Measurements from ENCODE around the gene PTPRN.

DNA sequence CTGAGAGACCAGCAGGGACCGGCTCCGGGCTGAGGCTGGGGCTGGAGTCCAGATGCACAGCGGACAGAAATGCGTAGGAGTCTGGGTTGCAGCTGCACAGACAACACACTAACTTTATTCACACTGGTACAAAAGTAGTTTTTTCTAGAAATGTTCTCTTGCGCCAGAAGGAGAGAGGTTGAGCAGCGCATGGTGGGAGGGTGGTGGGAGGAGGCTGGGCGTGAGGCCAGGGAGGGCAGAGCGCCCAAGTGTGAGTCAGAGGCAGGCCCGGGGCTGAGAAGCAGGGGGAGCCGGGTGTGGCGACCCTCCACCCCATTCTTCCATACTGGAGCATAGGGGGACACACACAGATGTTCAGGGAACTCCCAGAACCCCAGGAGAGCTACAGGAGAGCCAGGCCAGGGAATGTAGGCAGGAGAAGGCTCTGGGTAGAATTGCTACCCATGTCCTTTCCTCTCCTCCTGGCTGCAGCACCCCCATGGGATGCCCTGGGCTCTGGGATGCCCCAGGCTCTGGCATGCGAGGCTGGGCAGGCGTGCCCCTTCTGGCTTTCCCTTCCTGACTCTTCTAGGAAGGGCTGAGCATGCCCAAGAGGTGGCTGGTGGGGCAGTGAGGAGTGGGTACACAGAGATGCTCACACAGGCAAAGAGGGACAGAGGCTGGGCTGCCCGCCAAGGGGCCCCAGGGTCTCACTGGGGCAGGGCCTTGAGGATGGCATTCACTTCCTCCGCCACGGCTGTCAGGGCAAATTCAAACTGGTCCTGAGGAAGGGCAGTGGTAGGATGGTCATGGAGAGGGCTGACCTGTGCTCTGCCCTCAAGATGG, 19.5 kb downstream of the PTPRN start:
- TF ChIP-seq, protein P1, sequence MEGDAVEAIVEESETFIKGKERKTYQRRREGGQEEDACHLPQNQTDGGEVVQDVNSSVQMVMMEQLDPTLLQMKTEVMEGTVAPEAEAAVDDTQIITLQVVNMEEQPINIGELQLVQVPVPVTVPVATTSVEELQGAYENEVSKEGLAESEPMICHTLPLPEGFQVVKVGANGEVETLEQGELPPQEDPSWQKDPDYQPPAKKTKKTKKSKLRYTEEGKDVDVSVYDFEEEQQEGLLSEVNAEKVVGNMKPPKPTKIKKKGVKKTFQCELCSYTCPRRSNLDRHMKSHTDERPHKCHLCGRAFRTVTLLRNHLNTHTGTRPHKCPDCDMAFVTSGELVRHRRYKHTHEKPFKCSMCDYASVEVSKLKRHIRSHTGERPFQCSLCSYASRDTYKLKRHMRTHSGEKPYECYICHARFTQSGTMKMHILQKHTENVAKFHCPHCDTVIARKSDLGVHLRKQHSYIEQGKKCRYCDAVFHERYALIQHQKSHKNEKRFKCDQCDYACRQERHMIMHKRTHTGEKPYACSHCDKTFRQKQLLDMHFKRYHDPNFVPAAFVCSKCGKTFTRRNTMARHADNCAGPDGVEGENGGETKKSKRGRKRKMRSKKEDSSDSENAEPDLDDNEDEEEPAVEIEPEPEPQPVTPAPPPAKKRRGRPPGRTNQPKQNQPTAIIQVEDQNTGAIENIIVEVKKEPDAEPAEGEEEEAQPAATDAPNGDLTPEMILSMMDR (conservative IDR thresholded peaks at IDR 0.05; ENCODE audit: low read depth in 2 of 2), result no peak
- no peak for TF ChIP-seq JUNB (IDR thresholded peaks at IDR 0.05; ENCODE audit: unreplicated experiment)
- TF ChIP-seq, protein P2, sequence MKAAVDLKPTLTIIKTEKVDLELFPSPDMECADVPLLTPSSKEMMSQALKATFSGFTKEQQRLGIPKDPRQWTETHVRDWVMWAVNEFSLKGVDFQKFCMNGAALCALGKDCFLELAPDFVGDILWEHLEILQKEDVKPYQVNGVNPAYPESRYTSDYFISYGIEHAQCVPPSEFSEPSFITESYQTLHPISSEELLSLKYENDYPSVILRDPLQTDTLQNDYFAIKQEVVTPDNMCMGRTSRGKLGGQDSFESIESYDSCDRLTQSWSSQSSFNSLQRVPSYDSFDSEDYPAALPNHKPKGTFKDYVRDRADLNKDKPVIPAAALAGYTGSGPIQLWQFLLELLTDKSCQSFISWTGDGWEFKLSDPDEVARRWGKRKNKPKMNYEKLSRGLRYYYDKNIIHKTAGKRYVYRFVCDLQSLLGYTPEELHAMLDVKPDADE (IDR thresholded peaks at IDR 0.05), result no peak
- no peak for TF ChIP-seq CREB1 (CRISPR knock-in tag; IDR thresholded peaks at IDR 0.05; ENCODE audit: low read depth)
- TF ChIP-seq, protein P3, sequence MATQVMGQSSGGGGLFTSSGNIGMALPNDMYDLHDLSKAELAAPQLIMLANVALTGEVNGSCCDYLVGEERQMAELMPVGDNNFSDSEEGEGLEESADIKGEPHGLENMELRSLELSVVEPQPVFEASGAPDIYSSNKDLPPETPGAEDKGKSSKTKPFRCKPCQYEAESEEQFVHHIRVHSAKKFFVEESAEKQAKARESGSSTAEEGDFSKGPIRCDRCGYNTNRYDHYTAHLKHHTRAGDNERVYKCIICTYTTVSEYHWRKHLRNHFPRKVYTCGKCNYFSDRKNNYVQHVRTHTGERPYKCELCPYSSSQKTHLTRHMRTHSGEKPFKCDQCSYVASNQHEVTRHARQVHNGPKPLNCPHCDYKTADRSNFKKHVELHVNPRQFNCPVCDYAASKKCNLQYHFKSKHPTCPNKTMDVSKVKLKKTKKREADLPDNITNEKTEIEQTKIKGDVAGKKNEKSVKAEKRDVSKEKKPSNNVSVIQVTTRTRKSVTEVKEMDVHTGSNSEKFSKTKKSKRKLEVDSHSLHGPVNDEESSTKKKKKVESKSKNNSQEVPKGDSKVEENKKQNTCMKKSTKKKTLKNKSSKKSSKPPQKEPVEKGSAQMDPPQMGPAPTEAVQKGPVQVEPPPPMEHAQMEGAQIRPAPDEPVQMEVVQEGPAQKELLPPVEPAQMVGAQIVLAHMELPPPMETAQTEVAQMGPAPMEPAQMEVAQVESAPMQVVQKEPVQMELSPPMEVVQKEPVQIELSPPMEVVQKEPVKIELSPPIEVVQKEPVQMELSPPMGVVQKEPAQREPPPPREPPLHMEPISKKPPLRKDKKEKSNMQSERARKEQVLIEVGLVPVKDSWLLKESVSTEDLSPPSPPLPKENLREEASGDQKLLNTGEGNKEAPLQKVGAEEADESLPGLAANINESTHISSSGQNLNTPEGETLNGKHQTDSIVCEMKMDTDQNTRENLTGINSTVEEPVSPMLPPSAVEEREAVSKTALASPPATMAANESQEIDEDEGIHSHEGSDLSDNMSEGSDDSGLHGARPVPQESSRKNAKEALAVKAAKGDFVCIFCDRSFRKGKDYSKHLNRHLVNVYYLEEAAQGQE (IDR thresholded peaks at IDR 0.05; ENCODE audit: unreplicated experiment), result no peak
- no peak for TF ChIP-seq POLR2AphosphoS5 (IDR thresholded peaks at IDR 0.05; ENCODE audit: low read depth)
- TF ChIP-seq EZH2phosphoT487 (IDR thresholded peaks at IDR 0.05; ENCODE audit: unreplicated experiment), result no peak
- TF ChIP-seq, protein P4, sequence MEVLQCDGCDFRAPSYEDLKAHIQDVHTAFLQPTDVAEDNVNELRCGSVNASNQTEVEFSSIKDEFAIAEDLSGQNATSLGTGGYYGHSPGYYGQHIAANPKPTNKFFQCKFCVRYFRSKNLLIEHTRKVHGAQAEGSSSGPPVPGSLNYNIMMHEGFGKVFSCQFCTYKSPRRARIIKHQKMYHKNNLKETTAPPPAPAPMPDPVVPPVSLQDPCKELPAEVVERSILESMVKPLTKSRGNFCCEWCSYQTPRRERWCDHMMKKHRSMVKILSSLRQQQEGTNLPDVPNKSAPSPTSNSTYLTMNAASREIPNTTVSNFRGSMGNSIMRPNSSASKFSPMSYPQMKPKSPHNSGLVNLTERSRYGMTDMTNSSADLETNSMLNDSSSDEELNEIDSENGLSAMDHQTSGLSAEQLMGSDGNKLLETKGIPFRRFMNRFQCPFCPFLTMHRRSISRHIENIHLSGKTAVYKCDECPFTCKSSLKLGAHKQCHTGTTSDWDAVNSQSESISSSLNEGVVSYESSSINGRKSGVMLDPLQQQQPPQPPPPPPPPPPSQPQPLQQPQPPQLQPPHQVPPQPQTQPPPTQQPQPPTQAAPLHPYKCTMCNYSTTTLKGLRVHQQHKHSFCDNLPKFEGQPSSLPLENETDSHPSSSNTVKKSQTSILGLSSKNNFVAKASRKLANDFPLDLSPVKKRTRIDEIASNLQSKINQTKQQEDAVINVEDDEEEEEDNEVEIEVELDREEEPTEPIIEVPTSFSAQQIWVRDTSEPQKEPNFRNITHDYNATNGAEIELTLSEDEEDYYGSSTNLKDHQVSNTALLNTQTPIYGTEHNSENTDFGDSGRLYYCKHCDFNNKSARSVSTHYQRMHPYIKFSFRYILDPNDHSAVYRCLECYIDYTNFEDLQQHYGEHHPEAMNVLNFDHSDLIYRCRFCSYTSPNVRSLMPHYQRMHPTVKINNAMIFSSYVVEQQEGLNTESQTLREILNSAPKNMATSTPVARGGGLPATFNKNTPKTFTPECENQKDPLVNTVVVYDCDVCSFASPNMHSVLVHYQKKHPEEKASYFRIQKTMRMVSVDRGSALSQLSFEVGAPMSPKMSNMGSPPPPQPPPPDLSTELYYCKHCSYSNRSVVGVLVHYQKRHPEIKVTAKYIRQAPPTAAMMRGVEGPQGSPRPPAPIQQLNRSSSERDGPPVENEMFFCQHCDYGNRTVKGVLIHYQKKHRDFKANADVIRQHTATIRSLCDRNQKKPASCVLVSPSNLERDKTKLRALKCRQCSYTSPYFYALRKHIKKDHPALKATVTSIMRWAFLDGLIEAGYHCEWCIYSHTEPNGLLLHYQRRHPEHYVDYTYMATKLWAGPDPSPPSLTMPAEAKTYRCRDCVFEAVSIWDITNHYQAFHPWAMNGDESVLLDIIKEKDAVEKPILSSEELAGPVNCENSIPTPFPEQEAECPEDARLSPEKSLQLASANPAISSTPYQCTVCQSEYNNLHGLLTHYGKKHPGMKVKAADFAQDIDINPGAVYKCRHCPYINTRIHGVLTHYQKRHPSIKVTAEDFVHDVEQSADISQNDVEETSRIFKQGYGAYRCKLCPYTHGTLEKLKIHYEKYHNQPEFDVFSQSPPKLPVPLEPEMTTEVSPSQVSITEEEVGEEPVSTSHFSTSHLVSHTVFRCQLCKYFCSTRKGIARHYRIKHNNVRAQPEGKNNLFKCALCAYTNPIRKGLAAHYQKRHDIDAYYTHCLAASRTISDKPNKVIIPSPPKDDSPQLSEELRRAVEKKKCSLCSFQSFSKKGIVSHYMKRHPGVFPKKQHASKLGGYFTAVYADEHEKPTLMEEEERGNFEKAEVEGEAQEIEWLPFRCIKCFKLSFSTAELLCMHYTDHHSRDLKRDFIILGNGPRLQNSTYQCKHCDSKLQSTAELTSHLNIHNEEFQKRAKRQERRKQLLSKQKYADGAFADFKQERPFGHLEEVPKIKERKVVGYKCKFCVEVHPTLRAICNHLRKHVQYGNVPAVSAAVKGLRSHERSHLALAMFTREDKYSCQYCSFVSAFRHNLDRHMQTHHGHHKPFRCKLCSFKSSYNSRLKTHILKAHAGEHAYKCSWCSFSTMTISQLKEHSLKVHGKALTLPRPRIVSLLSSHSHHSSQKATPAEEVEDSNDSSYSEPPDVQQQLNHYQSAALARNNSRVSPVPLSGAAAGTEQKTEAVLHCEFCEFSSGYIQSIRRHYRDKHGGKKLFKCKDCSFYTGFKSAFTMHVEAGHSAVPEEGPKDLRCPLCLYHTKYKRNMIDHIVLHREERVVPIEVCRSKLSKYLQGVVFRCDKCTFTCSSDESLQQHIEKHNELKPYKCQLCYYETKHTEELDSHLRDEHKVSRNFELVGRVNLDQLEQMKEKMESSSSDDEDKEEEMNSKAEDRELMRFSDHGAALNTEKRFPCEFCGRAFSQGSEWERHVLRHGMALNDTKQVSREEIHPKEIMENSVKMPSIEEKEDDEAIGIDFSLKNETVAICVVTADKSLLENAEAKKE (CRISPR knock-in tag; IDR thresholded peaks at IDR 0.05), result no peak

Data from GM23338 (cell line).